Gastrocnemius medialis (tissue), 4 donors: ENCODE measurements around the gene CIDEC.

Experiments used
- POLR2A ChIP-seq, 2 donors: fragments of 450-650 bp; IDR thresholded peaks; one replicate each; pipeline ENCODE4 v1.6.1; 2017; ENCODE audit warnings: antibody characterized with exemption in 2 of 2, mild to moderate bottlenecking in 2 of 2, moderate library complexity in 2 of 2
- TF ChIP-seq, protein P1 (sequence below), 5 experiments: fragments of 450-650 bp in 3 of 5; fragments of 200-600 bp in 2 of 5; sonication (generic) in 2 of 5; IDR thresholded peaks in 4 of 5; conservative IDR thresholded peaks in 1 of 5; 1 replicate in 4 of 5; 2 replicates in 1 of 5; pipeline ENCODE4 v1.5.1; 2016 to 2019; ENCODE audit warnings: antibody characterized with exemption in 5 of 5, mild to moderate bottlenecking in 3 of 5, moderate library complexity in 3 of 5

DNA sequence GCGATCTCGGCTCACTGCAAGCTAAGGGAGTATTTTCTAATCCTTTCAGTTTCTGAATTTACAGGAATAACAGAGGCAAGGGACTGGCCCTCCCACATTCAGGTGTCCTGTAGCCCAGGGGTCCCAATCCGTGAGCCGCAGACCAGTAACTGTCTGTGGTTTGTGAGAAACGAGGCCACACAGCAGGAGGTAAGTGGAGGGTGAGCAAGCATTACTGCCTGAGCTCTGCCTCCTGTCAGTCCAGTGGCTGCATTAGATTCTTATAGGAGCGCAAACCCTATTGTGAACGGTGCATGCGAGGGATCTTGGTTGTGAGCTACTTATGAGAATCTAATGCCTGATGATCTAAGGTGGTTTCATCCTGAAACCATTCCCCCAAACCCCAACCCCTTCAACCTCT is 31.8 kb upstream of the CIDEC start:
- no peak for TF ChIP-seq POLR2A (IDR thresholded peaks at IDR 0.05)
- TF ChIP-seq, protein P1, sequence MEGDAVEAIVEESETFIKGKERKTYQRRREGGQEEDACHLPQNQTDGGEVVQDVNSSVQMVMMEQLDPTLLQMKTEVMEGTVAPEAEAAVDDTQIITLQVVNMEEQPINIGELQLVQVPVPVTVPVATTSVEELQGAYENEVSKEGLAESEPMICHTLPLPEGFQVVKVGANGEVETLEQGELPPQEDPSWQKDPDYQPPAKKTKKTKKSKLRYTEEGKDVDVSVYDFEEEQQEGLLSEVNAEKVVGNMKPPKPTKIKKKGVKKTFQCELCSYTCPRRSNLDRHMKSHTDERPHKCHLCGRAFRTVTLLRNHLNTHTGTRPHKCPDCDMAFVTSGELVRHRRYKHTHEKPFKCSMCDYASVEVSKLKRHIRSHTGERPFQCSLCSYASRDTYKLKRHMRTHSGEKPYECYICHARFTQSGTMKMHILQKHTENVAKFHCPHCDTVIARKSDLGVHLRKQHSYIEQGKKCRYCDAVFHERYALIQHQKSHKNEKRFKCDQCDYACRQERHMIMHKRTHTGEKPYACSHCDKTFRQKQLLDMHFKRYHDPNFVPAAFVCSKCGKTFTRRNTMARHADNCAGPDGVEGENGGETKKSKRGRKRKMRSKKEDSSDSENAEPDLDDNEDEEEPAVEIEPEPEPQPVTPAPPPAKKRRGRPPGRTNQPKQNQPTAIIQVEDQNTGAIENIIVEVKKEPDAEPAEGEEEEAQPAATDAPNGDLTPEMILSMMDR (IDR thresholded peaks at IDR 0.05 in 4 of 5, conservative IDR thresholded peaks at IDR 0.05 in 1 of 5), result no peak
